Breast epithelium (tissue), 3 donors: ENCODE measurements around the gene R3HDM4.
A peak's percentile ranks its signal among the peaks of the same experiment; 100 is the strongest.

Experiments
- POLR2AphosphoS5 ChIP-seq, 3 donors: sonication (generic); formaldehyde crosslinking; IDR thresholded peaks; one replicate each; pipeline ENCODE4 v1.6.1; 2017; ENCODE audit warnings: antibody characterized with exemption in 3 of 3
- TF ChIP-seq, protein P1 (sequence below), 3 donors: fragments of 450-650 bp; IDR thresholded peaks; one replicate each; pipeline ENCODE4 v1.5.1; 2016 to 2017; ENCODE audit warnings: antibody characterized with exemption in 3 of 3, mild to moderate bottlenecking in 3 of 3, moderate library complexity in 3 of 3

DNA sequence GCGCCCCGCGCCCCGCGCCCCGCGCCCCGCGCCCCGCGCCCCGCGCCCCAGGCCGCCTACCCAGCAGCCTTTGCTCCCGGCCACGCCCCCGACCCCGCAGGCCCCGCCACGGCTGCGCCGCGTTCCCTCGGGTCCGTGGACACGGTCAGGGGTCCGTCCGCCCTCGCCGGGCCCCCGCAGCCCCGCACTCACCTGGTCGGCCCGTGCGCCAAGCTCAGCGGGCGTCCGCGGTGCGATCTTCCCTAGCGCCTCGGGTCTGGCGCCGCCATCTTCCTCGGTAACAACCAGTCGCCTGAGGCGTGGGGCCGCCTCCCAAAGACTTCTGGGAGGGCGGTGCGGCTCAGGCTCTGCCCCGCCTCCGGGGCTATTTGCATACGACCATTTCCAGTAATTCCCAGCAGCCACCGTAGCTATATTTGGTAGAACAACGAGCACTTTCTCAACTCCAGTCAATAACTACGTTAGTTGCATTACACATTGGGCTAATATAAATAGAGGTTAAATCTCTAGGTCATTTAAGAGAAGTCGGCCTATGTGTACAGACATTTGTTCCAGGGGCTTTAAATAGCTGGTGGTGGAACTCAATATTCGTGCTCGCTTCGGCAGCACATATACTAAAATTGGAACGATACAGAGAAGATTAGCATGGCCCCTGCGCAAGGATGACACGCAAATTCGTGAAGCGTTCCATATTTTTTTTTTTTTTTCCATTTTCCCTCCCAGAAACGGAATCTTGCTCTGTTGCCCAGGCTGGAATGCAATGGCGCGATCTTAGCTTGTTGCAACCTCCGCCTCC lies 19.9 kb downstream of the R3HDM4 start, which contains the start of the genes MED16 and RNU6-9:
- TF ChIP-seq, protein P1, sequence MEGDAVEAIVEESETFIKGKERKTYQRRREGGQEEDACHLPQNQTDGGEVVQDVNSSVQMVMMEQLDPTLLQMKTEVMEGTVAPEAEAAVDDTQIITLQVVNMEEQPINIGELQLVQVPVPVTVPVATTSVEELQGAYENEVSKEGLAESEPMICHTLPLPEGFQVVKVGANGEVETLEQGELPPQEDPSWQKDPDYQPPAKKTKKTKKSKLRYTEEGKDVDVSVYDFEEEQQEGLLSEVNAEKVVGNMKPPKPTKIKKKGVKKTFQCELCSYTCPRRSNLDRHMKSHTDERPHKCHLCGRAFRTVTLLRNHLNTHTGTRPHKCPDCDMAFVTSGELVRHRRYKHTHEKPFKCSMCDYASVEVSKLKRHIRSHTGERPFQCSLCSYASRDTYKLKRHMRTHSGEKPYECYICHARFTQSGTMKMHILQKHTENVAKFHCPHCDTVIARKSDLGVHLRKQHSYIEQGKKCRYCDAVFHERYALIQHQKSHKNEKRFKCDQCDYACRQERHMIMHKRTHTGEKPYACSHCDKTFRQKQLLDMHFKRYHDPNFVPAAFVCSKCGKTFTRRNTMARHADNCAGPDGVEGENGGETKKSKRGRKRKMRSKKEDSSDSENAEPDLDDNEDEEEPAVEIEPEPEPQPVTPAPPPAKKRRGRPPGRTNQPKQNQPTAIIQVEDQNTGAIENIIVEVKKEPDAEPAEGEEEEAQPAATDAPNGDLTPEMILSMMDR (IDR thresholded peaks at IDR 0.05): peak in 1 of 3 donors; percentile 9
- peak in 1 of 3 donors; percentile 82 for TF ChIP-seq POLR2AphosphoS5 (IDR thresholded peaks at IDR 0.05)
